NB4 (cell line): ENCODE measurements around the gene FBXL13.

Experiments
- TF ChIP-seq, protein P1 (sequence below): IDR thresholded peaks from one replicate; pipeline ENCODE4 v1.5.1; 2012; ENCODE audit warnings: low read depth, low read length
- TF ChIP-seq, protein P2 (sequence below): IDR thresholded peaks from 2 replicates; pipeline ENCODE4 v1.6.1; 2011; ENCODE audit warnings: low read depth, low read length

DNA sequence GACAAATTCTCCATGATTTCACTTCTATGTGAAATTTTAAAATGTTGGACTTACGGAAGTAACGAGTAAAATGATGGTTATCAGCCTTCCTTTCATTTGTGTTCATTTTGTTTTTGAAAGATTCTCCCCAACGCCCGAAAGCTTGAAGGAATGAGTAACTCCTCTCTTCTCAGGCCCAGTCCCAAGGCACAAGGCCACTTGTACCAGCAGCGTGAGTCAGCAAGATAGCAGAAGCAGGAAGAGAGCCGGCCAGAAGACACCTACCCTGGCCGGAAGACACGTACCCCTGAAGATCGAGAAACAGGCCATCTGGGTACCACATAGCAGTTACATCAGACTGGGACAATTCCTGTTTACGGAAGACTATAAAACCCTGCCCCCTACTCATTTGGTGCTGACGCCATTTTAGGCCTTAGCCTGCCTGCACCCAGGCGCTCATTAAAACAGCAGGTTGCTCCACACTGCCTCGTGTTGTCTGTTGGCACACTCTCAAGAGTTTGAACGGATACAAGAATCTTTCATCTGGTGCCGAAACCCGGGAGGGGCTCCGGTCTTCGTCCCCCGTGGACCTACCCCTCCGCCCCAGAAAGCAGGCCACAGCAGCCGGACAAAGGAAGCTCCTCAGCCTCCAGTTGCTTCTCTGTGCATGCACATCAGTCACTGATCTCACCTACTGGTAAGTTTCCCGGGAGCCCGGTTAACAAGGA lies 101.3 kb downstream of the FBXL13 start:
- TF ChIP-seq, protein P1, sequence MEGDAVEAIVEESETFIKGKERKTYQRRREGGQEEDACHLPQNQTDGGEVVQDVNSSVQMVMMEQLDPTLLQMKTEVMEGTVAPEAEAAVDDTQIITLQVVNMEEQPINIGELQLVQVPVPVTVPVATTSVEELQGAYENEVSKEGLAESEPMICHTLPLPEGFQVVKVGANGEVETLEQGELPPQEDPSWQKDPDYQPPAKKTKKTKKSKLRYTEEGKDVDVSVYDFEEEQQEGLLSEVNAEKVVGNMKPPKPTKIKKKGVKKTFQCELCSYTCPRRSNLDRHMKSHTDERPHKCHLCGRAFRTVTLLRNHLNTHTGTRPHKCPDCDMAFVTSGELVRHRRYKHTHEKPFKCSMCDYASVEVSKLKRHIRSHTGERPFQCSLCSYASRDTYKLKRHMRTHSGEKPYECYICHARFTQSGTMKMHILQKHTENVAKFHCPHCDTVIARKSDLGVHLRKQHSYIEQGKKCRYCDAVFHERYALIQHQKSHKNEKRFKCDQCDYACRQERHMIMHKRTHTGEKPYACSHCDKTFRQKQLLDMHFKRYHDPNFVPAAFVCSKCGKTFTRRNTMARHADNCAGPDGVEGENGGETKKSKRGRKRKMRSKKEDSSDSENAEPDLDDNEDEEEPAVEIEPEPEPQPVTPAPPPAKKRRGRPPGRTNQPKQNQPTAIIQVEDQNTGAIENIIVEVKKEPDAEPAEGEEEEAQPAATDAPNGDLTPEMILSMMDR = no peak
- TF ChIP-seq, protein P2, sequence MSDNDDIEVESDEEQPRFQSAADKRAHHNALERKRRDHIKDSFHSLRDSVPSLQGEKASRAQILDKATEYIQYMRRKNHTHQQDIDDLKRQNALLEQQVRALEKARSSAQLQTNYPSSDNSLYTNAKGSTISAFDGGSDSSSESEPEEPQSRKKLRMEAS = peak; percentile 71
